GM12878 (cell line): ENCODE results near the gene NCAN. TPM values are rescaled to one million over a fixed set of nuclear protein-coding genes. Genes with fewer than 3 reads are reported as not detected.
A peak's percentile ranks its signal among the peaks of the same experiment; 100 is the strongest.

Source experiments
- CREB1 ChIP-seq: IDR thresholded peaks from 2 replicates; pipeline ENCODE4 v1.6.1; 2012; ENCODE audit warnings: low read depth, mild to moderate bottlenecking, inconsistent platforms
- FOXM1 ChIP-seq: IDR thresholded peaks from 2 replicates; pipeline ENCODE4 v1.6.1; 2012; ENCODE audit warnings: low read depth, mild to moderate bottlenecking, inconsistent platforms, low read length, moderate library complexity
- GABPA ChIP-seq: IDR thresholded peaks from 2 replicates; pipeline ENCODE4 v1.6.1; 2014; ENCODE audit warnings: antibody characterized with exemption, low read depth, mild to moderate bottlenecking, inconsistent platforms
- GATAD2B ChIP-seq: fragments of 450-650 bp; conservative IDR thresholded peaks from 2 replicates; pipeline ENCODE4 v1.6.1; 2017; ENCODE audit warnings: low read depth, mild to moderate bottlenecking, moderate library complexity
- HCFC1 ChIP-seq: fragments of 150-350 bp; IDR thresholded peaks from 2 replicates; pipeline ENCODE4 v1.6.1; 2014; ENCODE audit warnings: low read length
- KLF5 ChIP-seq: fragments of 450-650 bp; IDR thresholded peaks from 2 replicates; pipeline ENCODE4 v1.6.1; 2014; ENCODE audit warnings: mild to moderate bottlenecking; ENCODE audit not compliant: partially characterized antibody
- SRF ChIP-seq, 2 experiments: IDR thresholded peaks; 2 replicates each; pipeline ENCODE4 v1.6.1; 2011; ENCODE audit warnings: low read depth in 2 of 2, low read length in 2 of 2, mild to moderate bottlenecking in 1 of 2, moderate library complexity in 1 of 2
- TARDBP ChIP-seq: IDR thresholded peaks from 2 replicates; pipeline ENCODE4 v1.6.1; 2016; ENCODE audit warnings: borderline replicate concordance
- YY1 ChIP-seq: IDR thresholded peaks from 2 replicates; pipeline ENCODE4 v1.6.1; 2011; ENCODE audit warnings: low read depth, mild to moderate bottlenecking, low read length
- polyA plus RNA-seq, 11 experiments: library from polyadenylated mRNA; depleted of rRNA in 4 of 11; unstranded in 6 of 11; stranded (reverse) in 5 of 11; fragments of >200 nt; fragmentation: Nextera tagmentation in 4 of 11; fragmentation: Illumina TruSeq in 1 of 11; extraction: Ambion mirVana in 4 of 11; extraction: Trizol in 1 of 11; gene quantifications; 1 replicate in 1 of 11; 2 replicates in 10 of 11; pipeline versions ENCODE4 v1.2.1 to v1.2.3, GENCODE V29; 2011 to 2016; ENCODE audit warnings: inconsistent platforms in 2 of 11, missing spikeins in 2 of 11, low read depth in 1 of 11
- total RNA-seq, 4 experiments: library from RNA; depleted of rRNA in 3 of 4; stranded (reverse); fragments of >200 nt in 3 of 4; fragmentation: Illumina TruSeq in 1 of 4; extraction: Trizol in 1 of 4; gene quantifications; 2 replicates each; pipeline versions ENCODE4 v1.2.1 to v1.2.3, GENCODE V29; 2013 to 2021
- TF ChIP-seq, protein P1 (sequence below): IDR thresholded peaks from 2 replicates; pipeline ENCODE4 v1.6.1; 2012; ENCODE audit warnings: low read depth, low read length, improper control_type of control experiment
- TF ChIP-seq, protein P2 (sequence below): IDR thresholded peaks from 2 replicates; pipeline ENCODE4 v1.6.1; 2011; ENCODE audit warnings: low read depth, mild to moderate bottlenecking, low read length, moderate library complexity, borderline replicate concordance; ENCODE audit errors: extremely low read depth
- TF ChIP-seq, protein P3 (sequence below): fragments of 450-650 bp; IDR thresholded peaks from 2 replicates; pipeline ENCODE4 v1.6.1; 2018; ENCODE audit warnings: borderline replicate concordance, mild to moderate bottlenecking; ENCODE audit not compliant: partially characterized antibody
- TF ChIP-seq, protein P4 (sequence below): fragments of 450-650 bp; IDR thresholded peaks from 2 replicates; pipeline ENCODE4 v1.6.1; 2016; ENCODE audit warnings: mild to moderate bottlenecking, moderate library complexity, borderline replicate concordance
- TF ChIP-seq, protein P5 (sequence below): fragments of 450-650 bp; IDR thresholded peaks from 2 replicates; pipeline ENCODE4 v1.6.1; 2017; ENCODE audit warnings: mild to moderate bottlenecking, moderate library complexity
- TF ChIP-seq, protein P6 (sequence below): fragments of 450-650 bp; IDR thresholded peaks from 2 replicates; pipeline ENCODE4 v1.6.1; 2016; ENCODE audit warnings: mild to moderate bottlenecking

The NCAN gene
- total and polyA plus RNA-seq, 10 of the 15 experiments (the other 5 are each of a cell fraction or from before 2014, with no cell fraction given): 0.02 to 0.34 (median 0.12) TPM; not detected in 1

DNA sequence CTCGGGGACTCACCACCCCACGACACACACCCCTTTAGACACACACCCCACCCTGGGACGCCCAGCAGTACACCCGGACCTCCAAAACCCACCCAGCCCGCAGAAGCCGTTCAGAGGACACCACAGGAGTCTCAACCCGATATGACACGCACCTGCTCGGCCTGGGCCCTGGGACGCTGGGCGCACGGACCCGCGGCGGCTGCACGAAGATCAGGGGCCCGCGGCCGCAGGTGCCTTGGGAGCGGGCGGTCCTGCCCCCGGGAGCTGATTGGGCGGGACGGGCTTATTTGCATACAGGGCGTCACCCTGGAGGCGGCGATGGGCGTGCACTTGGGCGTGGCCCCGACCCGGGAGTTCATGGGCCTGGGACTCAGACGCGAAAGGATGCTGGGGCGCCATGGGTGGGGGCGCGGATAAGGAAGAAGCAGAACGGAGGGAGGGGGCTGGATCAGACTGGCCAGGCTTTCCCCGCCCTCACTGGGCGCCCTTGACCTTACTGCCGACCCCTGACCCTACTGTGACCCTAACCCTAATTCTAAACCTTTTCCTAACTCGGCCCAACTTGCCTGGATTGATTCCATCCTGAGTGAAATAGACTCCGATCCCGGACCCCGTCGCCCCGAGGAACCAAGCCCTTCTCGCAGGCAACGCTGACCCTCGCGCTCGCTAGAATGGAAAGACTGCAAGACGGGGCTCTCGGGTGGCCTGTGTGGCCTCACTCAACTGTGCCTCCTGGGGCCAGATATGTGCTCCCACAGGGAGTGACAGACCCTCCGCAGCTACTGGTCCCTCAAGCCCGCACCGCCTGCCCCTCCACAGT is 41.5 kb upstream of the NCAN start, which contains the start of gene MEF2B (continued):
- TF ChIP-seq, protein P1, sequence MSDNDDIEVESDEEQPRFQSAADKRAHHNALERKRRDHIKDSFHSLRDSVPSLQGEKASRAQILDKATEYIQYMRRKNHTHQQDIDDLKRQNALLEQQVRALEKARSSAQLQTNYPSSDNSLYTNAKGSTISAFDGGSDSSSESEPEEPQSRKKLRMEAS: no peak
- TF ChIP-seq GATAD2B (0 out of 2 replicates have a peak, but pooled peaks have one; percentile 27), YY1 (peak; percentile 38), CREB1 (no peak), FOXM1 (no peak), TARDBP (no peak), GABPA (no peak), KLF5 (no peak), SRF (IDR thresholded peaks at IDR 0.05; ENCODE audit: low read depth in 2 of 2, low read length in 2 of 2) (0 out of 4 replicates have a peak, but pooled peaks of 1 of the 2 experiments have one; percentile 3), HCFC1 (no peak)
- TF ChIP-seq, protein P2, sequence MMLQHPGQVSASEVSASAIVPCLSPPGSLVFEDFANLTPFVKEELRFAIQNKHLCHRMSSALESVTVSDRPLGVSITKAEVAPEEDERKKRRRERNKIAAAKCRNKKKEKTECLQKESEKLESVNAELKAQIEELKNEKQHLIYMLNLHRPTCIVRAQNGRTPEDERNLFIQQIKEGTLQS: no peak
- TF ChIP-seq, protein P3, sequence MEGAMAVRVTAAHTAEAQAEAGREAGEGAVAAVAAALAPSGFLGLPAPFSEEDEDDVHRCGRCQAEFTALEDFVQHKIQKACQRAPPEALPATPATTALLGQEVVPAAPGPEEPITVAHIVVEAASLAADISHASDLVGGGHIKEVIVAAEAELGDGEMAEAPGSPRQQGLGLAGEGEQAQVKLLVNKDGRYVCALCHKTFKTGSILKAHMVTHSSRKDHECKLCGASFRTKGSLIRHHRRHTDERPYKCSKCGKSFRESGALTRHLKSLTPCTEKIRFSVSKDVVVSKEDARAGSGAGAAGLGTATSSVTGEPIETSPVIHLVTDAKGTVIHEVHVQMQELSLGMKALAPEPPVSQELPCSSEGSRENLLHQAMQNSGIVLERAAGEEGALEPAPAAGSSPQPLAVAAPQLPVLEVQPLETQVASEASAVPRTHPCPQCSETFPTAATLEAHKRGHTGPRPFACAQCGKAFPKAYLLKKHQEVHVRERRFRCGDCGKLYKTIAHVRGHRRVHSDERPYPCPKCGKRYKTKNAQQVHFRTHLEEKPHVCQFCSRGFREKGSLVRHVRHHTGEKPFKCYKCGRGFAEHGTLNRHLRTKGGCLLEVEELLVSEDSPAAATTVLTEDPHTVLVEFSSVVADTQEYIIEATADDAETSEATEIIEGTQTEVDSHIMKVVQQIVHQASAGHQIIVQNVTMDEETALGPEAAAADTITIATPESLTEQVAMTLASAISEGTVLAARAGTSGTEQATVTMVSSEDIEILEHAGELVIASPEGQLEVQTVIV: no peak
- TF ChIP-seq, protein P4, sequence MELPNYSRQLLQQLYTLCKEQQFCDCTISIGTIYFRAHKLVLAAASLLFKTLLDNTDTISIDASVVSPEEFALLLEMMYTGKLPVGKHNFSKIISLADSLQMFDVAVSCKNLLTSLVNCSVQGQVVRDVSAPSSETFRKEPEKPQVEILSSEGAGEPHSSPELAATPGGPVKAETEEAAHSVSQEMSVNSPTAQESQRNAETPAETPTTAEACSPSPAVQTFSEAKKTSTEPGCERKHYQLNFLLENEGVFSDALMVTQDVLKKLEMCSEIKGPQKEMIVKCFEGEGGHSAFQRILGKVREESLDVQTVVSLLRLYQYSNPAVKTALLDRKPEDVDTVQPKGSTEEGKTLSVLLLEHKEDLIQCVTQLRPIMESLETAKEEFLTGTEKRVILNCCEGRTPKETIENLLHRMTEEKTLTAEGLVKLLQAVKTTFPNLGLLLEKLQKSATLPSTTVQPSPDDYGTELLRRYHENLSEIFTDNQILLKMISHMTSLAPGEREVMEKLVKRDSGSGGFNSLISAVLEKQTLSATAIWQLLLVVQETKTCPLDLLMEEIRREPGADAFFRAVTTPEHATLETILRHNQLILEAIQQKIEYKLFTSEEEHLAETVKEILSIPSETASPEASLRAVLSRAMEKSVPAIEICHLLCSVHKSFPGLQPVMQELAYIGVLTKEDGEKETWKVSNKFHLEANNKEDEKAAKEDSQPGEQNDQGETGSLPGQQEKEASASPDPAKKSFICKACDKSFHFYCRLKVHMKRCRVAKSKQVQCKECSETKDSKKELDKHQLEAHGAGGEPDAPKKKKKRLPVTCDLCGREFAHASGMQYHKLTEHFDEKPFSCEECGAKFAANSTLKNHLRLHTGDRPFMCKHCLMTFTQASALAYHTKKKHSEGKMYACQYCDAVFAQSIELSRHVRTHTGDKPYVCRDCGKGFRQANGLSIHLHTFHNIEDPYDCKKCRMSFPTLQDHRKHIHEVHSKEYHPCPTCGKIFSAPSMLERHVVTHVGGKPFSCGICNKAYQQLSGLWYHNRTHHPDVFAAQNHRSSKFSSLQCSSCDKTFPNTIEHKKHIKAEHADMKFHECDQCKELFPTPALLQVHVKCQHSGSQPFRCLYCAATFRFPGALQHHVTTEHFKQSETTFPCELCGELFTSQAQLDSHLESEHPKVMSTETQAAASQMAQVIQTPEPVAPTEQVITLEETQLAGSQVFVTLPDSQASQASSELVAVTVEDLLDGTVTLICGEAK: no peak
- TF ChIP-seq, protein P5, sequence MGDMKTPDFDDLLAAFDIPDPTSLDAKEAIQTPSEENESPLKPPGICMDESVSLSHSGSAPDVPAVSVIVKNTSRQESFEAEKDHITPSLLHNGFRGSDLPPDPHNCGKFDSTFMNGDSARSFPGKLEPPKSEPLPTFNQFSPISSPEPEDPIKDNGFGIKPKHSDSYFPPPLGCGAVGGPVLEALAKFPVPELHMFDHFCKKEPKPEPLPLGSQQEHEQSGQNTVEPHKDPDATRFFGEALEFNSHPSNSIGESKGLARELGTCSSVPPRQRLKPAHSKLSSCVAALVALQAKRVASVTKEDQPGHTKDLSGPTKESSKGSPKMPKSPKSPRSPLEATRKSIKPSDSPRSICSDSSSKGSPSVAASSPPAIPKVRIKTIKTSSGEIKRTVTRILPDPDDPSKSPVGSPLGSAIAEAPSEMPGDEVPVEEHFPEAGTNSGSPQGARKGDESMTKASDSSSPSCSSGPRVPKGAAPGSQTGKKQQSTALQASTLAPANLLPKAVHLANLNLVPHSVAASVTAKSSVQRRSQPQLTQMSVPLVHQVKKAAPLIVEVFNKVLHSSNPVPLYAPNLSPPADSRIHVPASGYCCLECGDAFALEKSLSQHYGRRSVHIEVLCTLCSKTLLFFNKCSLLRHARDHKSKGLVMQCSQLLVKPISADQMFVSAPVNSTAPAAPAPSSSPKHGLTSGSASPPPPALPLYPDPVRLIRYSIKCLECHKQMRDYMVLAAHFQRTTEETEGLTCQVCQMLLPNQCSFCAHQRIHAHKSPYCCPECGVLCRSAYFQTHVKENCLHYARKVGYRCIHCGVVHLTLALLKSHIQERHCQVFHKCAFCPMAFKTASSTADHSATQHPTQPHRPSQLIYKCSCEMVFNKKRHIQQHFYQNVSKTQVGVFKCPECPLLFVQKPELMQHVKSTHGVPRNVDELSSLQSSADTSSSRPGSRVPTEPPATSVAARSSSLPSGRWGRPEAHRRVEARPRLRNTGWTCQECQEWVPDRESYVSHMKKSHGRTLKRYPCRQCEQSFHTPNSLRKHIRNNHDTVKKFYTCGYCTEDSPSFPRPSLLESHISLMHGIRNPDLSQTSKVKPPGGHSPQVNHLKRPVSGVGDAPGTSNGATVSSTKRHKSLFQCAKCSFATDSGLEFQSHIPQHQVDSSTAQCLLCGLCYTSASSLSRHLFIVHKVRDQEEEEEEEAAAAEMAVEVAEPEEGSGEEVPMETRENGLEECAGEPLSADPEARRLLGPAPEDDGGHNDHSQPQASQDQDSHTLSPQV: no peak
- TF ChIP-seq, protein P6, sequence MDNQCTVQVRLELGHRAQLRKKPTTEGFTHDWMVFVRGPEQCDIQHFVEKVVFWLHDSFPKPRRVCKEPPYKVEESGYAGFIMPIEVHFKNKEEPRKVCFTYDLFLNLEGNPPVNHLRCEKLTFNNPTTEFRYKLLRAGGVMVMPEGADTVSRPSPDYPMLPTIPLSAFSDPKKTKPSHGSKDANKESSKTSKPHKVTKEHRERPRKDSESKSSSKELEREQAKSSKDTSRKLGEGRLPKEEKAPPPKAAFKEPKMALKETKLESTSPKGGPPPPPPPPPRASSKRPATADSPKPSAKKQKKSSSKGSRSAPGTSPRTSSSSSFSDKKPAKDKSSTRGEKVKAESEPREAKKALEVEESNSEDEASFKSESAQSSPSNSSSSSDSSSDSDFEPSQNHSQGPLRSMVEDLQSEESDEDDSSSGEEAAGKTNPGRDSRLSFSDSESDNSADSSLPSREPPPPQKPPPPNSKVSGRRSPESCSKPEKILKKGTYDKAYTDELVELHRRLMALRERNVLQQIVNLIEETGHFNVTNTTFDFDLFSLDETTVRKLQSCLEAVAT: 0 out of 2 replicates have a peak, but pooled peaks have one; percentile 49
